Ureter (tissue), 1 donor: Measurements from ENCODE around the gene ATP6V1F. TPM values are rescaled to one million over a fixed set of nuclear protein-coding genes. Genes with fewer than 3 reads are reported as not detected.

Source experiments
- total RNA-seq: library from RNA; stranded (reverse); gene quantifications from one replicate; pipeline ENCODE4 v1.2.4, GENCODE V29; 2023
- donor health status: DM: yes; HTN: yes; CAD: no.

ATP6V1F gene
- total RNA-seq, 1 donor from 2014 or later: 133 TPM

Other genes with a start within 250 kb of the ATP6V1F start
- gene GARIN1A, start 190.6 kb upstream of the ATP6V1F start, total RNA-seq: 6.4 TPM
- 82.5 TPM for gene CALU, start 123.5 kb upstream of the ATP6V1F start, total RNA-seq
- not detected for gene OPN1SW, start 87.1 kb upstream of the ATP6V1F start, total RNA-seq
- gene CCDC136, start 70.9 kb upstream of the ATP6V1F start, total RNA-seq: 12.5 TPM
- 84.1 TPM for gene FLNC, start 32.5 kb upstream of the ATP6V1F start, total RNA-seq
- gene KCP, start 47.9 kb downstream of the ATP6V1F start, total RNA-seq: 14.5 TPM
- 32.0 TPM for gene IRF5, start 75.1 kb downstream of the ATP6V1F start, total RNA-seq
- gene TNPO3, start 192.3 kb downstream of the ATP6V1F start, total RNA-seq: 43.4 TPM